ENCODE data around the gene PCNX1.

DNA sequence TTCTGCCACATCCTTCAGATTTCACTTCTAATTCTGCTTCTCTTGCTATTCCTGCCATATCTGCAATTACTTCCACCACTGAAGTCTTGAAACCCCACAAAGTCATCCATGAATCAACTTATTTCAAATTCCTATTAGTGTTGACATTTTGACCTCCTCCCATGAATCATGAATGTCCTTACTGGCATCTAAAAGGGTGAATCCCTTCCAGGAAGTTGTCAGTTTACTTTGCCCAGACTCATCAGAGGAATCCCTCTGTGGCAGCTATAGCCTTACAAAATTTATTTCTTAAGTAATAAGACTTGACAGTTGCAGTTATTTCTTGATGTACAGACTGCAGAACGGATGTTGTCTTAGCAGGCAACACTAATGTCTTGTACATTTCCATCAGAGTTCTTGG is 162.9 kb downstream of the PCNX1 start:
- TF ChIP-seq, protein P1, sequence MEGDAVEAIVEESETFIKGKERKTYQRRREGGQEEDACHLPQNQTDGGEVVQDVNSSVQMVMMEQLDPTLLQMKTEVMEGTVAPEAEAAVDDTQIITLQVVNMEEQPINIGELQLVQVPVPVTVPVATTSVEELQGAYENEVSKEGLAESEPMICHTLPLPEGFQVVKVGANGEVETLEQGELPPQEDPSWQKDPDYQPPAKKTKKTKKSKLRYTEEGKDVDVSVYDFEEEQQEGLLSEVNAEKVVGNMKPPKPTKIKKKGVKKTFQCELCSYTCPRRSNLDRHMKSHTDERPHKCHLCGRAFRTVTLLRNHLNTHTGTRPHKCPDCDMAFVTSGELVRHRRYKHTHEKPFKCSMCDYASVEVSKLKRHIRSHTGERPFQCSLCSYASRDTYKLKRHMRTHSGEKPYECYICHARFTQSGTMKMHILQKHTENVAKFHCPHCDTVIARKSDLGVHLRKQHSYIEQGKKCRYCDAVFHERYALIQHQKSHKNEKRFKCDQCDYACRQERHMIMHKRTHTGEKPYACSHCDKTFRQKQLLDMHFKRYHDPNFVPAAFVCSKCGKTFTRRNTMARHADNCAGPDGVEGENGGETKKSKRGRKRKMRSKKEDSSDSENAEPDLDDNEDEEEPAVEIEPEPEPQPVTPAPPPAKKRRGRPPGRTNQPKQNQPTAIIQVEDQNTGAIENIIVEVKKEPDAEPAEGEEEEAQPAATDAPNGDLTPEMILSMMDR (conservative IDR thresholded peaks at IDR 0.05; ENCODE audit: low read length): no peak
- TF ChIP-seq EZH2phosphoT487 (IDR thresholded peaks at IDR 0.05; ENCODE audit: borderline replicate concordance): no peak

Data from Loucy (cell line).